ENCODE results near the gene BPIFB4.
"Not testable (repeated sequence)": the region's sequence is repeated elsewhere in the genome, so short reads cannot be mapped to it uniquely, and the experiment has no call there.

Gene BPIFB4

GRCh38 chr20:33120934-33121333 lies 41.5 kb downstream of the BPIFB4 start:
- no peak for TF ChIP-seq CTCF (IDR thresholded peaks at IDR 0.05; ENCODE audit: low read depth, low read length)

GRCh38 chr20:33122297-33122696 lies 42.9 kb downstream of the BPIFB4 start:
- DNase-seq (ENCODE audit: extremely low read depth, low read depth): not testable (repeated sequence)

More at GRCh38 chr20:33120934-33121333, 41.5 kb downstream of the BPIFB4 start:
- no peak for DNase-seq (ENCODE audit: extremely low read depth, low read depth)

GRCh38 chr20:33124261-33124660 lies 44.8 kb downstream of the BPIFB4 start:
- no peak for DNase-seq (ENCODE audit: extremely low read depth, low read depth)
- no peak for TF ChIP-seq CTCF (IDR thresholded peaks at IDR 0.05; ENCODE audit: low read depth, low read length)

- DNase-seq (ENCODE audit: extremely low read depth, low read depth): no peak
- TF ChIP-seq CTCF (IDR thresholded peaks at IDR 0.05; ENCODE audit: low read depth, low read length): no peak
Measured at GRCh38 chr20:33124994-33125393, 45.6 kb downstream of the BPIFB4 start.

- DNase-seq (ENCODE audit: extremely low read depth, low read depth): no peak
- TF ChIP-seq CTCF (IDR thresholded peaks at IDR 0.05; ENCODE audit: low read depth, low read length): no peak
Measured at GRCh38 chr20:33125983-33126382, 46.5 kb downstream of the BPIFB4 start.

- TF ChIP-seq CTCF (IDR thresholded peaks at IDR 0.05; ENCODE audit: low read depth, low read length): no peak
- no peak for DNase-seq (ENCODE audit: extremely low read depth, low read depth)
Measured at GRCh38 chr20:33127422-33128097, 48.1 kb downstream of the BPIFB4 start.

GRCh38 chr20:33130568-33131061 lies 51.2 kb downstream of the BPIFB4 start:
- peak; percentile 8 for DNase-seq (ENCODE audit: extremely low read depth, low read depth)
- no peak for TF ChIP-seq CTCF (IDR thresholded peaks at IDR 0.05; ENCODE audit: low read depth, low read length)

GRCh38 chr20:33131949-33132473 lies 52.6 kb downstream of the BPIFB4 start:
- TF ChIP-seq CTCF (IDR thresholded peaks at IDR 0.05; ENCODE audit: low read depth, low read length): no peak
- DNase-seq (ENCODE audit: extremely low read depth, low read depth): no peak
